H1 (cell line): ENCODE data around the gene ASB4. TPM values are rescaled to one million over a fixed set of nuclear protein-coding genes. Genes with fewer than 3 reads are reported as not detected.

Experiments used
- CTCF ChIA-PET: fragments of 300-600 bp; sonication (Branson Sonifier 250); formaldehyde crosslinking; loops from one replicate; lab custom pipeline; 2021; ENCODE audit not compliant: partially characterized antibody; lab: Charles Lee
- POLR2A ChIA-PET: fragments of 300-600 bp; sonication (Branson Sonifier 250); formaldehyde crosslinking; loops from one replicate; lab custom pipeline; 2021; ENCODE audit warnings: inconsistent platforms; ENCODE audit not compliant: partially characterized antibody; lab: Charles Lee
- DNase-seq, 2 experiments: peaks; one replicate each; pipeline versions ENCODE4 v3.0.0 to v3.0.0-alpha.2; 2010 to 2022; ENCODE audit warnings: low spot score in 2 of 2, low read depth in 1 of 2, mixed read lengths in 1 of 2
- FAIRE-seq: peaks from 2 replicates; lab custom pipeline; 2011; peaks lifted over from hg19 to GRCh38; lab: Jason Lieb, UNC
- H2AFZ ChIP-seq: 2 replicates; pipeline ENCODE4 v1.8.1; 2012; ENCODE audit warnings: low read length, inconsistent platforms
- H2AK5ac ChIP-seq: 2 replicates; pipeline ENCODE4 v1.6.1; 2013; ENCODE audit warnings: low read depth, low read length
- H2BK120ac ChIP-seq: replicated peaks from 2 replicates; pipeline ENCODE3; 2013; ENCODE audit warnings: low read depth, low read length, inconsistent platforms
- H2BK12ac ChIP-seq: 2 replicates; pipeline ENCODE4 v1.6.1; 2013; ENCODE audit warnings: low read depth, low read length
- H2BK15ac ChIP-seq: 2 replicates; pipeline ENCODE4 v1.6.1; 2013; ENCODE audit warnings: low read length
- H2BK20ac ChIP-seq: 2 replicates; pipeline ENCODE4 v1.6.1; 2013; ENCODE audit warnings: low read length
- H2BK5ac ChIP-seq: 2 replicates; pipeline ENCODE4 v1.6.1; 2013; ENCODE audit warnings: low read depth, low read length
- H3K14ac ChIP-seq: 2 replicates; pipeline ENCODE4 v1.6.1; 2013; ENCODE audit warnings: inconsistent platforms; ENCODE audit not compliant: insufficient read length
- H3K18ac ChIP-seq: 2 replicates; pipeline ENCODE4 v1.6.1; 2013; ENCODE audit warnings: low read length; ENCODE audit errors: extremely low read depth
- H3K23ac ChIP-seq: 2 replicates; pipeline ENCODE4 v1.6.1; 2013; ENCODE audit warnings: inconsistent platforms; ENCODE audit not compliant: insufficient read length
- H3K23me2 ChIP-seq: 2 replicates; pipeline ENCODE4 v1.6.1; 2013; ENCODE audit warnings: low read depth, low read length
- H3K27ac ChIP-seq: 2 replicates; pipeline ENCODE4 v1.6.1; 2011; ENCODE audit warnings: low read depth, low read length, inconsistent platforms
- H3K27me3 ChIP-seq, 4 experiments: replicated peaks in 1 of 4; 1 replicate in 1 of 4; 2 replicates in 3 of 4; pipeline versions ENCODE4 v1.6.1 to v1.8.1; 2011 to 2013; ENCODE audit warnings: low read length in 3 of 4, mild to moderate bottlenecking in 3 of 4, inconsistent platforms in 2 of 4, mixed read lengths in 2 of 4, moderate library complexity in 1 of 4; ENCODE audit not compliant: control insufficient read depth in 3 of 4, insufficient read depth in 3 of 4; ENCODE audit errors: extremely low read depth in 1 of 4
- H3K36me3 ChIP-seq, 4 experiments: 2 replicates each; pipeline versions ENCODE4 v1.6.1 to v1.8.1; 2011 to 2013; ENCODE audit warnings: mild to moderate bottlenecking in 4 of 4, low read length in 3 of 4, moderate library complexity in 2 of 4, control low read depth in 1 of 4, inconsistent platforms in 1 of 4; ENCODE audit not compliant: insufficient read depth in 4 of 4, control insufficient read depth in 2 of 4
- H3K4ac ChIP-seq: replicated peaks from 2 replicates; pipeline ENCODE3; 2013; ENCODE audit warnings: low read length, low read depth, mixed read lengths, inconsistent platforms; ENCODE audit not compliant: insufficient read length
- H3K4me1 ChIP-seq, 4 experiments: replicated peaks in 1 of 4; 1 replicate in 1 of 4; 2 replicates in 3 of 4; pipeline versions ENCODE4 v1.6.1 to v1.8.1; 2011 to 2013; ENCODE audit warnings: low read length in 3 of 4, inconsistent platforms in 2 of 4, mixed read lengths in 1 of 4; ENCODE audit not compliant: insufficient read depth in 4 of 4, control insufficient read depth in 3 of 4
- H3K4me2 ChIP-seq, 2 experiments: 2 replicates each; pipeline versions ENCODE4 v1.6.1 to v1.8.1; 2011 to 2013; ENCODE audit warnings: low read depth in 2 of 2, low read length in 2 of 2, control low read depth in 1 of 2, inconsistent platforms in 1 of 2, mild to moderate bottlenecking in 1 of 2; ENCODE audit not compliant: insufficient read depth in 1 of 2
- H3K4me3 ChIP-seq, 4 experiments: fragments of 200-600, 300-600 bp in 1 of 4; sonication (generic), shearing (Covaris generic), sonication (Bioruptor Twin) in 1 of 4; 2 replicates each; pipeline versions ENCODE4 v1.5.1 to v1.8.1; 2011 to 2016; ENCODE audit warnings: low read length in 4 of 4, low read depth in 3 of 4, control low read depth in 2 of 4, inconsistent platforms in 2 of 4, mild to moderate bottlenecking in 2 of 4, mixed read lengths in 1 of 4, moderate library complexity in 1 of 4; ENCODE audit not compliant: insufficient read depth in 2 of 4; ENCODE audit errors: extremely low read depth in 1 of 4
- H3K56ac ChIP-seq: replicated peaks from 2 replicates; pipeline ENCODE3; 2013; ENCODE audit warnings: low read depth, mild to moderate bottlenecking, mixed read lengths, low read length, inconsistent platforms; ENCODE audit not compliant: insufficient read length
- H3K79me1 ChIP-seq: 2 replicates; pipeline ENCODE4 v1.6.1; 2013; ENCODE audit warnings: low read depth, low read length, control low read depth
- H3K79me2 ChIP-seq, 2 experiments: 2 replicates each; pipeline versions ENCODE4 v1.6.1 to v1.8.1; 2012 to 2013; ENCODE audit warnings: low read length in 2 of 2, mild to moderate bottlenecking in 2 of 2, inconsistent platforms in 1 of 2; ENCODE audit not compliant: insufficient read depth in 2 of 2, control insufficient read depth in 1 of 2
- H3K9ac ChIP-seq, 4 experiments: replicated peaks in 1 of 4; 1 replicate in 1 of 4; 2 replicates in 3 of 4; pipeline versions ENCODE4 v1.6.1 to v1.8.1; 2011 to 2013; ENCODE audit warnings: low read depth in 3 of 4, low read length in 3 of 4, control low read depth in 2 of 4, mild to moderate bottlenecking in 2 of 4, moderate library complexity in 2 of 4, inconsistent platforms in 1 of 4; ENCODE audit errors: extremely low read depth in 1 of 4
- H3K9me3 ChIP-seq, 2 experiments: 2 replicates each; pipeline versions ENCODE4 v1.6.1 to v1.8.1; 2012 to 2013; ENCODE audit warnings: mild to moderate bottlenecking in 2 of 2, moderate library complexity in 2 of 2, control low read depth in 1 of 2, inconsistent platforms in 1 of 2, low read depth in 1 of 2, low read length in 1 of 2, mixed read lengths in 1 of 2; ENCODE audit not compliant: insufficient read depth in 2 of 2
- H4K20me1 ChIP-seq, 2 experiments: replicated peaks in 1 of 2; 2 replicates each; pipeline versions ENCODE3 to v1.8.1; 2011 to 2013; ENCODE audit warnings: inconsistent platforms in 2 of 2, low read length in 2 of 2, mild to moderate bottlenecking in 1 of 2; ENCODE audit not compliant: insufficient read depth in 2 of 2, control insufficient read depth in 1 of 2
- H4K5ac ChIP-seq: 2 replicates; pipeline ENCODE4 v1.6.1; 2013; ENCODE audit warnings: low read length, low read depth, mixed read lengths, inconsistent platforms; ENCODE audit not compliant: insufficient read length
- H4K8ac ChIP-seq: 2 replicates; pipeline ENCODE4 v1.8.0; 2013; ENCODE audit warnings: mild to moderate bottlenecking, moderate library complexity, low read length, inconsistent platforms; ENCODE audit not compliant: insufficient read depth; ENCODE audit errors: extremely low read depth
- H4K91ac ChIP-seq: replicated peaks from 2 replicates; pipeline ENCODE3; 2013; ENCODE audit warnings: low read length, mixed read lengths, inconsistent platforms; ENCODE audit not compliant: insufficient read length
- BRCA1 ChIP-seq: IDR thresholded peaks from 2 replicates; pipeline ENCODE4 v1.6.1; 2012; ENCODE audit warnings: low read depth, low read length, improper control_type of control experiment
- EZH2 ChIP-seq: fragments of 200-600 bp; sonication (generic); IDR thresholded peaks from 2 replicates; pipeline ENCODE4 v1.7.1; 2012; ENCODE audit warnings: low read depth, mild to moderate bottlenecking, moderate library complexity, low read length, inconsistent platforms; ENCODE audit not compliant: severe bottlenecking
- GABPA ChIP-seq: IDR thresholded peaks from 2 replicates; pipeline ENCODE4 v1.6.1; 2011; ENCODE audit warnings: mild to moderate bottlenecking, low read length, moderate library complexity, borderline replicate concordance; ENCODE audit not compliant: insufficient read depth
- KDM1A ChIP-seq: fragments of 200-600, 300-600 bp; sonication (generic); IDR thresholded peaks from 2 replicates; pipeline ENCODE4 v1.7.1; 2016; ENCODE audit warnings: mild to moderate bottlenecking, low read length, borderline replicate concordance
- KDM4A ChIP-seq: IDR thresholded peaks from one replicate; pipeline ENCODE4 v1.7.1; 2012; ENCODE audit warnings: low read depth, mild to moderate bottlenecking, moderate library complexity, low read length, inconsistent platforms; ENCODE audit not compliant: severe bottlenecking
- SAP30 ChIP-seq: fragments of 300-600 bp; sonication (generic); IDR thresholded peaks from 2 replicates; pipeline ENCODE4 v1.7.1; 2012; ENCODE audit warnings: low read length, moderate library complexity, mild to moderate bottlenecking, inconsistent platforms; ENCODE audit not compliant: insufficient read depth, insufficient replicate concordance
- SP2 ChIP-seq: IDR thresholded peaks from 2 replicates; pipeline ENCODE4 v1.6.1; 2012; ENCODE audit warnings: mild to moderate bottlenecking, low read length, inconsistent platforms
- TAF1 ChIP-seq: IDR thresholded peaks from 2 replicates; pipeline ENCODE4 v1.6.1; 2011; ENCODE audit warnings: mild to moderate bottlenecking, low read depth, low read length
- TEAD4 ChIP-seq: IDR thresholded peaks from 2 replicates; pipeline ENCODE4 v1.6.1; 2012; ENCODE audit warnings: low read depth, low read length, inconsistent platforms, mixed read lengths
- WGBS, 2 experiments: shearing (Covaris generic) in 1 of 2; methylation state at CpG; one replicate each; pipeline versions ENCODE4 v1.1.6 to v1.1.7; 2013 to 2015; ENCODE audit warnings: low lambda C conversion rate in 2 of 2, mixed read lengths in 2 of 2, inconsistent platforms in 1 of 2, low coverage in 1 of 2, missing lambda C conversion rate in 1 of 2; ENCODE audit not compliant: insufficient replicate concordance in 2 of 2, insufficient coverage in 1 of 2, insufficient read length in 1 of 2; ENCODE audit errors: extremely low coverage in 1 of 2, missing lambda C conversion rate in 1 of 2; 5-methylcytosine and 5-hydroxymethylcytosine counted together
- polyA plus RNA-seq, 7 experiments: library from polyadenylated mRNA; depleted of rRNA in 3 of 7; stranded (reverse) in 5 of 7; unstranded in 2 of 7; fragments of >200 nt in 5 of 7; fragments of 200-250 nt in 2 of 7; gene quantifications; 1 replicate in 5 of 7; 2 replicates in 1 of 7; 4 replicates in 1 of 7; pipeline versions ENCODE4 v1.2.1 to v1.2.3, GENCODE V29; 2011 to 2013; ENCODE audit warnings: missing spikeins in 2 of 7, mixed read lengths in 2 of 7
- total RNA-seq: library from RNA; stranded (reverse); fragmentation: NEBNext Ultra II Directional; extraction: Animal tissue kit (Norgen Biotek cat#: 25700); gene quantifications from 2 replicates; pipeline ENCODE4 v1.2.1, GENCODE V29; 2021
- TF ChIP-seq, protein P1 (sequence below): IDR thresholded peaks from 2 replicates; pipeline ENCODE4 v1.6.1; 2011; ENCODE audit warnings: low read depth, mild to moderate bottlenecking, low read length; ENCODE audit not compliant: insufficient read depth

Gene ASB4
- total and polyA plus RNA-seq, 2 of the 8 experiments (the other 6 are each of a cell fraction or from before 2014, with no cell fraction given): not detected

- Histone ChIP-seq H3K18ac (no peak overlapping the region), H2BK5ac (no peak overlapping the region), H3K27me3 (no peaks in the 10 kb centered on the region), H2BK15ac (no peak overlapping the region), H3K9ac (no peak overlapping the region), H2AK5ac (no peak overlapping the region), H3K36me3 (no peaks in the 10 kb centered on the region), H4K20me1 (no peaks in the 10 kb centered on the region), H3K23ac (no peak overlapping the region), H3K56ac (no peak overlapping the region), H3K4me2 (no peak overlapping the region), H2BK12ac (no peak overlapping the region), H3K9me3 (no peaks in the 10 kb centered on the region), H3K4me3 (no peak overlapping the region), H3K79me1 (no peaks in the 10 kb centered on the region), H4K8ac (no peak overlapping the region), H3K79me2 (no peaks in the 10 kb centered on the region), H3K23me2 (no peaks in the 10 kb centered on the region), H2AFZ (no peak overlapping the region), H2BK20ac (no peak overlapping the region), H3K14ac (no peak overlapping the region), H3K4ac (no peak overlapping the region), H3K27ac (no peak overlapping the region), H4K91ac (no peak overlapping the region), H4K5ac (no peak overlapping the region), H2BK120ac (no peak overlapping the region), H3K4me1 (no peaks in the 10 kb centered on the region)
- no peak for DNase-seq
- CTCF ChIA-PET: no interaction called here
- 90% methylated on average over 2 of the region's 2 CpGs; no CpG with 5 or more reads in 1 of the 2 experiments for WGBS, 2 experiments
- no peak for TF ChIP-seq GABPA
- TF ChIP-seq TEAD4: no peak
- TF ChIP-seq EZH2: no peak
- TF ChIP-seq TAF1: no peak
- no peak for TF ChIP-seq BRCA1
- TF ChIP-seq KDM1A: no peak
- no peak for TF ChIP-seq SAP30
- no peak for TF ChIP-seq KDM4A
- TF ChIP-seq, protein P1, sequence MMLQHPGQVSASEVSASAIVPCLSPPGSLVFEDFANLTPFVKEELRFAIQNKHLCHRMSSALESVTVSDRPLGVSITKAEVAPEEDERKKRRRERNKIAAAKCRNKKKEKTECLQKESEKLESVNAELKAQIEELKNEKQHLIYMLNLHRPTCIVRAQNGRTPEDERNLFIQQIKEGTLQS: no peak
- no peak for TF ChIP-seq SP2
- POLR2A ChIA-PET: no interaction called here
- FAIRE-seq: no peak
Observed at GRCh38 chr7:95553939-95554338, 68.2 kb downstream of the ASB4 start.
